Fibroblast of the conjunctiva (primary cell): ENCODE data around the gene IMMP1L.
"Not testable (repeated sequence)": the region's sequence is repeated elsewhere in the genome, so short reads cannot be mapped to it uniquely, and the experiment has no call there.

ENCODE experiments used
- DNase-seq: peaks from one replicate; pipeline ENCODE4 v3.0.0-alpha.2; 2010; ENCODE audit warnings: low read depth

Gene IMMP1L

GRCh38 chr11:31509429-31510345 lies at the start of gene IMMP1L, which contains the start of gene ELP4:
TSS of gene IMMP1L (minus strand) at chr11:31509622. CDS start at chr11:31463276, 46,346 bp downstream.
TSS of gene ELP4 (plus strand) at chr11:31509767. CDS start at chr11:31509785, 18 bp downstream.
- peak; percentile 92 for DNase-seq

GRCh38 chr11:31558001-31558400 lies 48.6 kb upstream of the IMMP1L start:
- no peak for DNase-seq

- no peak for DNase-seq
Measured at GRCh38 chr11:31555938-31556337, 46.5 kb upstream of the IMMP1L start.

GRCh38 chr11:31542862-31543261 lies 33.4 kb upstream of the IMMP1L start:
- no peak for DNase-seq

GRCh38 chr11:31535479-31535878 lies 26.1 kb upstream of the IMMP1L start:
- no peak for DNase-seq

- no peak for DNase-seq
Measured at GRCh38 chr11:31531293-31531692, 21.9 kb upstream of the IMMP1L start.

GRCh38 chr11:31529701-31530100 lies 20.3 kb upstream of the IMMP1L start:
- no peak for DNase-seq

- no peak for DNase-seq
Measured at GRCh38 chr11:31529189-31529588, 19.8 kb upstream of the IMMP1L start.

- no peak for DNase-seq
Measured at GRCh38 chr11:31521497-31522150, 12.2 kb upstream of the IMMP1L start.

- no peak for DNase-seq
Measured at GRCh38 chr11:31512117-31512516, 2.7 kb upstream of the IMMP1L start.

GRCh38 chr11:31509051-31509428 lies 382 bp downstream of the IMMP1L start:
- DNase-seq = no peak

- peak; percentile 1 for DNase-seq
Measured at GRCh38 chr11:31500560-31500959, 8.9 kb downstream of the IMMP1L start.

- DNase-seq = peak; percentile 28
Measured at GRCh38 chr11:31499576-31500178, 9.7 kb downstream of the IMMP1L start.

GRCh38 chr11:31493762-31494161 lies 15.7 kb downstream of the IMMP1L start:
- DNase-seq = not testable (repeated sequence)

- DNase-seq = no peak
Measured at GRCh38 chr11:31493235-31493634, 16.2 kb downstream of the IMMP1L start.

- DNase-seq = peak; percentile 30
Measured at GRCh38 chr11:31492320-31492913, 17.0 kb downstream of the IMMP1L start.

- DNase-seq = peak; percentile 44
Measured at GRCh38 chr11:31487848-31488247, 21.6 kb downstream of the IMMP1L start.

GRCh38 chr11:31484497-31484896 lies 24.9 kb downstream of the IMMP1L start:
- no peak for DNase-seq

GRCh38 chr11:31480930-31481329 lies 28.5 kb downstream of the IMMP1L start:
- DNase-seq = no peak

GRCh38 chr11:31479066-31479465 lies 30.4 kb downstream of the IMMP1L start:
- DNase-seq = no peak

GRCh38 chr11:31478223-31478590 lies 31.2 kb downstream of the IMMP1L start:
- DNase-seq = no peak

- no peak for DNase-seq
Measured at GRCh38 chr11:31477528-31478222, 31.7 kb downstream of the IMMP1L start.
